WTC11 (cell line): ENCODE measurements around the gene SLC19A1. TPM values are rescaled to one million over a fixed set of nuclear protein-coding genes. Genes with fewer than 3 reads are reported as not detected.

ENCODE experiments used
- ATAC-seq: fragments of 200-7000 bp; cut with Tn5 transposase; 2 replicates; pipeline ENCODE4 v1.10.0; 2021; ENCODE audit warnings: mild to moderate bottlenecking, moderate library complexity
- CTCF ChIA-PET: fragments of 300-600 bp; sonication (Branson Sonifier 250); formaldehyde crosslinking; loops from one replicate; lab custom pipeline; 2021; ENCODE audit warnings: antibody characterized with exemption; lab: Charles Lee
- POLR2A ChIA-PET: fragments of 350-600 bp; sonication (Branson Sonifier 250); formaldehyde crosslinking; loops from one replicate; lab custom pipeline; 2021; ENCODE audit warnings: antibody characterized with exemption; lab: Charles Lee
- DNase-seq: peaks from one replicate; pipeline ENCODE4 v3.0.0; 2021; ENCODE audit warnings: low spot score
- H3K27ac Mint-ChIP-seq: 2 replicates; pipeline ENCODE4 v1.8.0; 2021; ENCODE audit warnings: mixed read lengths
- H3K27me3 Mint-ChIP-seq: 2 replicates; pipeline ENCODE4 v1.8.0; 2021; ENCODE audit warnings: low read depth, mild to moderate bottlenecking, moderate library complexity, mixed read lengths
- H3K36me3 Mint-ChIP-seq: 2 replicates; pipeline ENCODE4 v1.8.0; 2021; ENCODE audit warnings: mixed read lengths
- H3K4me1 Mint-ChIP-seq: 2 replicates; pipeline ENCODE4 v1.8.0; 2022; ENCODE audit warnings: mixed read lengths
- H3K4me3 Mint-ChIP-seq: 2 replicates; pipeline ENCODE4 v1.8.0; 2021; ENCODE audit warnings: mild to moderate bottlenecking, moderate library complexity, mixed read lengths
- H3K9me3 Mint-ChIP-seq: 2 replicates; pipeline ENCODE4 v1.8.0; 2021; ENCODE audit warnings: mixed read lengths
- ATF2 ChIP-seq: sonication (generic); formaldehyde crosslinking; IDR thresholded peaks from 2 replicates; pipeline ENCODE4 v1.8.1; 2022; ENCODE audit warnings: low read depth, missing genetic modification reagents, borderline replicate concordance
- ATF3 ChIP-seq: sonication (generic); formaldehyde crosslinking; conservative IDR thresholded peaks from 2 replicates; pipeline ENCODE4 v1.8.1; 2022; ENCODE audit warnings: mild to moderate bottlenecking, missing genetic modification reagents
- CBFB ChIP-seq: sonication (generic); formaldehyde crosslinking; IDR thresholded peaks from 2 replicates; pipeline ENCODE4 v1.8.1; 2022; ENCODE audit warnings: mild to moderate bottlenecking, low read depth, missing genetic modification reagents
- CDX4 ChIP-seq: fragments of 250-450 bp; sonication (Bioruptor Pico); IDR thresholded peaks from 2 replicates; pipeline ENCODE4 v1.9.0; 2021; ENCODE audit warnings: moderate library complexity, mild to moderate bottlenecking, inconsistent platforms, borderline replicate concordance
- FOXK1 ChIP-seq: sonication (generic); formaldehyde crosslinking; IDR thresholded peaks from 2 replicates; pipeline ENCODE4 v1.8.0; 2022; ENCODE audit warnings: mild to moderate bottlenecking, moderate library complexity, missing genetic modification reagents
- GTF2I ChIP-seq: fragments of 250-450 bp; sonication (Bioruptor Pico); conservative IDR thresholded peaks from 2 replicates; pipeline ENCODE4 v1.4.0; 2021; ENCODE audit warnings: mild to moderate bottlenecking
- KAT7 ChIP-seq: sonication (generic); formaldehyde crosslinking; IDR thresholded peaks from 2 replicates; pipeline ENCODE4 v1.8.1; 2023; ENCODE audit warnings: missing genetic modification reagents, mild to moderate bottlenecking, borderline replicate concordance
- NFYB ChIP-seq: sonication (generic); formaldehyde crosslinking; conservative IDR thresholded peaks from 2 replicates; pipeline ENCODE4 v1.8.0; 2022; ENCODE audit warnings: low read depth, missing genetic modification reagents
- NR3C1 ChIP-seq: sonication (generic); formaldehyde crosslinking; conservative IDR thresholded peaks from 2 replicates; pipeline ENCODE4 v1.8.1; 2023; ENCODE audit warnings: low read depth, mild to moderate bottlenecking, missing genetic modification reagents
- TEAD1 ChIP-seq: sonication (generic); formaldehyde crosslinking; IDR thresholded peaks from 2 replicates; pipeline ENCODE4 v1.8.0; 2022; ENCODE audit warnings: mild to moderate bottlenecking, missing genetic modification reagents
- TEAD4 ChIP-seq: sonication (generic); formaldehyde crosslinking; IDR thresholded peaks from 2 replicates; pipeline ENCODE4 v1.8.0; 2022; ENCODE audit warnings: mild to moderate bottlenecking, missing genetic modification reagents
- ZMAT4 ChIP-seq: fragments of 250-450 bp; sonication (Bioruptor Pico); IDR thresholded peaks from 2 replicates; pipeline ENCODE4 v1.9.0; 2021; ENCODE audit warnings: mild to moderate bottlenecking
- ZNF317 ChIP-seq: sonication (generic); formaldehyde crosslinking; IDR thresholded peaks from 2 replicates; pipeline ENCODE4 v1.8.1; 2023; ENCODE audit warnings: low read depth, mild to moderate bottlenecking, moderate library complexity, missing genetic modification reagents, borderline replicate concordance
- total RNA-seq: library from RNA; stranded (reverse); gene quantifications from 3 replicates; pipeline ENCODE4 v1.2.3, GENCODE V29; 2021
- TF ChIP-seq, protein P1 (sequence below): sonication (generic); formaldehyde crosslinking; IDR thresholded peaks from 2 replicates; pipeline ENCODE4 v1.8.1; 2022; ENCODE audit warnings: missing genetic modification reagents, borderline replicate concordance
- TF ChIP-seq, protein P2 (sequence below): sonication (generic); formaldehyde crosslinking; IDR thresholded peaks from 2 replicates; pipeline ENCODE4 v1.8.0; 2022; ENCODE audit warnings: mild to moderate bottlenecking, missing genetic modification reagents
- TF ChIP-seq, protein P3 (sequence below): fragments of 250-450 bp; sonication (Bioruptor Pico); IDR thresholded peaks from 2 replicates; pipeline ENCODE4 v1.9.0; 2021; ENCODE audit warnings: mild to moderate bottlenecking
- TF ChIP-seq, protein P4 (sequence below): sonication (generic); formaldehyde crosslinking; IDR thresholded peaks from 2 replicates; pipeline ENCODE4 v1.8.0; 2023; ENCODE audit warnings: missing genetic modification reagents, mild to moderate bottlenecking, borderline replicate concordance

SLC19A1 gene
- total RNA-seq, 1 experiment from 2014 or later = 29.8 TPM

DNA sequence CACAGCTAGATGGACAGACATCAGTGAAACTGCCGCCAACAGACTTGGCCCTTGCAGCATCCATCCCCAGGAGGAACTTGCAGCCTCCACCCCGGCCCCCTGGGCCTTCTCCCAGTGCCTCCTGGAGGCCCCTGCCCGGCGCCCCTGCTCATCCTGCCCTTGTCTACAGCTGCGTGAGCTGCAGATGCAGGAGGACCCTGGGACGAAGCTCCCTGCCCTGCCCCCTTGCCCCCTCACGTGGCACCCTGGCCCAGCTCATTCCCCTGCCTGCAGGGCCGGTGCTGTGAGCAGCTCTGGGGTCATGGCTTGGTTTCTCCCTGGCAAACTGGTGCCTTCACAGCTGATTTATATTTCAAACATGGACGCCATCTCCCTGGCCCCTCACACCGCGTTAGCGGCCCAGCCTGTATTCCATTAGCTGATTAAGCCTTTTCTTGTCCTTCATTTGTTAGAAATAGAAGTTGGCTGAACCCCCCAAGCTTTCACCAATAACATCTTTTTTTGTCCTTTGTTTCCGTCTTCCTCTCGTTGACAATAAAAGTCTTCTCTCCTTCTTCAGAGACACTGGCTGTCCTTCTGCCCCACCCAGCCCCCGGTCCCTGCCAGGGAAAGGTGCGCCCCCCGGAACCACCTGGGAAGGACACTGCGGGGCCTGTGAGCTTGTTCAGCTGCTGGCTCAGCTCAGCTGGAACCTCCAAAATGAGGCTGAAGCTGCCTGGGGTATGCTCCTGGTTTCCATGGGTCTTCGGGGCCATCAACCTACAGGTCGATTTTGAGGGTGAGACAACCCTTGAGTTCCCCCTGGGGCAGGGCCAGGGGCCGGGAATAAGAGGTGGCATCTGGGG is 34.0 kb upstream of the SLC19A1 start:
- Mint-ChIP-seq H3K27me3 (peaks cover 1% of the 10 kb centered on the region; the same call in 1 of the 2 replicates), H3K27ac (no peak overlapping the region), H3K4me3 (no peak overlapping the region), H3K9me3 (no peaks in the 10 kb centered on the region), H3K36me3 (no peaks in the 10 kb centered on the region), H3K4me1 (no peaks in the 10 kb centered on the region)
- CTCF ChIA-PET = interaction anchor here (0.8 to 6.4 kb wide), 3 partner anchors 16 to 20 kb away, joined by 3 to 41 read pairs (median 3); no protein-coding TSS in a partner anchor
- ATAC-seq = no peak
- POLR2A ChIA-PET = no interaction called here
- TF ChIP-seq ATF2 (CRISPR knock-in tag) = no peak
- TF ChIP-seq TEAD1 = no peak
- TF ChIP-seq KAT7 = no peak
- TF ChIP-seq, protein P1, sequence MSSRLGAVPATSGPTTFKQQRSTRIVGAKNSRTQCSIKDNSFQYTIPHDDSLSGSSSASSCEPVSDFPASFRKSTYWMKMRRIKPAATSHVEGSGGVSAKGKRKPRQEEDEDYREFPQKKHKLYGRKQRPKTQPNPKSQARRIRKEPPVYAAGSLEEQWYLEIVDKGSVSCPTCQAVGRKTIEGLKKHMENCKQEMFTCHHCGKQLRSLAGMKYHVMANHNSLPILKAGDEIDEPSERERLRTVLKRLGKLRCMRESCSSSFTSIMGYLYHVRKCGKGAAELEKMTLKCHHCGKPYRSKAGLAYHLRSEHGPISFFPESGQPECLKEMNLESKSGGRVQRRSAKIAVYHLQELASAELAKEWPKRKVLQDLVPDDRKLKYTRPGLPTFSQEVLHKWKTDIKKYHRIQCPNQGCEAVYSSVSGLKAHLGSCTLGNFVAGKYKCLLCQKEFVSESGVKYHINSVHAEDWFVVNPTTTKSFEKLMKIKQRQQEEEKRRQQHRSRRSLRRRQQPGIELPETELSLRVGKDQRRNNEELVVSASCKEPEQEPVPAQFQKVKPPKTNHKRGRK = no peak
- TF ChIP-seq GTF2I (CRISPR knock-in tag) = no peak
- no peak for TF ChIP-seq ZNF317 (CRISPR knock-in tag)
- TF ChIP-seq TEAD4 = no peak
- TF ChIP-seq, protein P2, sequence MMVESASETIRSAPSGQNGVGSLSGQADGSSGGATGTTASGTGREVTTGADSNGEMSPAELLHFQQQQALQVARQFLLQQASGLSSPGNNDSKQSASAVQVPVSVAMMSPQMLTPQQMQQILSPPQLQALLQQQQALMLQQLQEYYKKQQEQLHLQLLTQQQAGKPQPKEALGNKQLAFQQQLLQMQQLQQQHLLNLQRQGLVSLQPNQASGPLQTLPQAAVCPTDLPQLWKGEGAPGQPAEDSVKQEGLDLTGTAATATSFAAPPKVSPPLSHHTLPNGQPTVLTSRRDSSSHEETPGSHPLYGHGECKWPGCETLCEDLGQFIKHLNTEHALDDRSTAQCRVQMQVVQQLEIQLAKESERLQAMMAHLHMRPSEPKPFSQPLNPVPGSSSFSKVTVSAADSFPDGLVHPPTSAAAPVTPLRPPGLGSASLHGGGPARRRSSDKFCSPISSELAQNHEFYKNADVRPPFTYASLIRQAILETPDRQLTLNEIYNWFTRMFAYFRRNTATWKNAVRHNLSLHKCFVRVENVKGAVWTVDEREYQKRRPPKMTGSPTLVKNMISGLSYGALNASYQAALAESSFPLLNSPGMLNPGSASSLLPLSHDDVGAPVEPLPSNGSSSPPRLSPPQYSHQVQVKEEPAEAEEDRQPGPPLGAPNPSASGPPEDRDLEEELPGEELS (CRISPR knock-in tag) = no peak
- TF ChIP-seq FOXK1 (CRISPR knock-in tag) = no peak
- no peak for TF ChIP-seq ZMAT4 (CRISPR knock-in tag)
- peak; percentile 6 for DNase-seq

DNA sequence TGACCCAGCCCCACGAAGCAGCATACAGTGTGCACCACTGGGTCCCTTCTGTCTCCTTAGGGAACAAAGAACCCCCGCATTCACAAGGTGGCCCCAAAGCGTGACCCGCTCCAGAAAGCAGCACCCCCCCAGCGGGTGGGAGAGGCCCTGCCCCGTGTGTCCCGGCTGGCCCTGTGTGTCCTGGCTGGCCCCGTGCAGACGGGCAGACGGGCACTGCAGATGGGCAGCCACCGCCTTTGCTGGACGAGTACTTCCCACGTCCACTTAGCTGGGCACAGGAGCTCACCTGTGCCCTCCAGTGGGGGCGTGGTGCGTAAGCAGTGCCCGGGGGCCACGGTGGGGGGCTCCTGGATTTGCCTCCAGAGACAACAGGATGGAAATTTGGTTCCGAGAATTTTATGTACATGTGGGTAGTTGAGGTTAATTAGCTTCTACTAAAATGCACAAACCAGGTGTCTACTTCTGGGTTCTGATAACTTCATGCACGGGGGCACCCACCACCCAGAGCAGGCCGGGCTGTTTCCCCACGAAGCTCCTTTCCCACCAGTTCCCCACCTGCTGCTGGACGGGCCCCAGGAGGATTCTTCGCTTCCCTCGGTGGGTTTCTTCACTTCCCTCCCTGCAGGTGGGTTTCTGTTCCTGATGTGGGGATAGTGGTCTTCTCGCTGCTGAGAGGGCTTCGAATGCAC is 33.2 kb upstream of the SLC19A1 start:
- DNase-seq (peak; percentile 12), ATAC-seq (no peak)
- Mint-ChIP-seq H3K27ac (no peak overlapping the region), H3K4me3 (no peak overlapping the region), H3K27me3 (peaks cover 4% of the 10 kb centered on the region; the same call in 1 of the 2 replicates), H3K36me3 (no peaks in the 10 kb centered on the region), H3K4me1 (no peaks in the 10 kb centered on the region), H3K9me3 (no peaks in the 10 kb centered on the region)
- ChIA-PET CTCF (interaction anchor here (0.8 to 6.4 kb wide), 3 partner anchors 16 to 20 kb away, joined by 3 to 41 read pairs (median 3); no protein-coding TSS in a partner anchor), POLR2A (no interaction called here)
- TF ChIP-seq ATF3 (CRISPR knock-in tag) (no peak), CBFB (CRISPR knock-in tag) (no peak), GTF2I (CRISPR knock-in tag) (no peak), CDX4 (CRISPR knock-in tag) (no peak), NFYB (CRISPR knock-in tag) (no peak), NR3C1 (no peak)
- TF ChIP-seq, protein P3, sequence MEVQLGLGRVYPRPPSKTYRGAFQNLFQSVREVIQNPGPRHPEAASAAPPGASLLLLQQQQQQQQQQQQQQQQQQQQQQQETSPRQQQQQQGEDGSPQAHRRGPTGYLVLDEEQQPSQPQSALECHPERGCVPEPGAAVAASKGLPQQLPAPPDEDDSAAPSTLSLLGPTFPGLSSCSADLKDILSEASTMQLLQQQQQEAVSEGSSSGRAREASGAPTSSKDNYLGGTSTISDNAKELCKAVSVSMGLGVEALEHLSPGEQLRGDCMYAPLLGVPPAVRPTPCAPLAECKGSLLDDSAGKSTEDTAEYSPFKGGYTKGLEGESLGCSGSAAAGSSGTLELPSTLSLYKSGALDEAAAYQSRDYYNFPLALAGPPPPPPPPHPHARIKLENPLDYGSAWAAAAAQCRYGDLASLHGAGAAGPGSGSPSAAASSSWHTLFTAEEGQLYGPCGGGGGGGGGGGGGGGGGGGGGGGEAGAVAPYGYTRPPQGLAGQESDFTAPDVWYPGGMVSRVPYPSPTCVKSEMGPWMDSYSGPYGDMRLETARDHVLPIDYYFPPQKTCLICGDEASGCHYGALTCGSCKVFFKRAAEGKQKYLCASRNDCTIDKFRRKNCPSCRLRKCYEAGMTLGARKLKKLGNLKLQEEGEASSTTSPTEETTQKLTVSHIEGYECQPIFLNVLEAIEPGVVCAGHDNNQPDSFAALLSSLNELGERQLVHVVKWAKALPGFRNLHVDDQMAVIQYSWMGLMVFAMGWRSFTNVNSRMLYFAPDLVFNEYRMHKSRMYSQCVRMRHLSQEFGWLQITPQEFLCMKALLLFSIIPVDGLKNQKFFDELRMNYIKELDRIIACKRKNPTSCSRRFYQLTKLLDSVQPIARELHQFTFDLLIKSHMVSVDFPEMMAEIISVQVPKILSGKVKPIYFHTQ (CRISPR knock-in tag) = no peak
- TF ChIP-seq, protein P4, sequence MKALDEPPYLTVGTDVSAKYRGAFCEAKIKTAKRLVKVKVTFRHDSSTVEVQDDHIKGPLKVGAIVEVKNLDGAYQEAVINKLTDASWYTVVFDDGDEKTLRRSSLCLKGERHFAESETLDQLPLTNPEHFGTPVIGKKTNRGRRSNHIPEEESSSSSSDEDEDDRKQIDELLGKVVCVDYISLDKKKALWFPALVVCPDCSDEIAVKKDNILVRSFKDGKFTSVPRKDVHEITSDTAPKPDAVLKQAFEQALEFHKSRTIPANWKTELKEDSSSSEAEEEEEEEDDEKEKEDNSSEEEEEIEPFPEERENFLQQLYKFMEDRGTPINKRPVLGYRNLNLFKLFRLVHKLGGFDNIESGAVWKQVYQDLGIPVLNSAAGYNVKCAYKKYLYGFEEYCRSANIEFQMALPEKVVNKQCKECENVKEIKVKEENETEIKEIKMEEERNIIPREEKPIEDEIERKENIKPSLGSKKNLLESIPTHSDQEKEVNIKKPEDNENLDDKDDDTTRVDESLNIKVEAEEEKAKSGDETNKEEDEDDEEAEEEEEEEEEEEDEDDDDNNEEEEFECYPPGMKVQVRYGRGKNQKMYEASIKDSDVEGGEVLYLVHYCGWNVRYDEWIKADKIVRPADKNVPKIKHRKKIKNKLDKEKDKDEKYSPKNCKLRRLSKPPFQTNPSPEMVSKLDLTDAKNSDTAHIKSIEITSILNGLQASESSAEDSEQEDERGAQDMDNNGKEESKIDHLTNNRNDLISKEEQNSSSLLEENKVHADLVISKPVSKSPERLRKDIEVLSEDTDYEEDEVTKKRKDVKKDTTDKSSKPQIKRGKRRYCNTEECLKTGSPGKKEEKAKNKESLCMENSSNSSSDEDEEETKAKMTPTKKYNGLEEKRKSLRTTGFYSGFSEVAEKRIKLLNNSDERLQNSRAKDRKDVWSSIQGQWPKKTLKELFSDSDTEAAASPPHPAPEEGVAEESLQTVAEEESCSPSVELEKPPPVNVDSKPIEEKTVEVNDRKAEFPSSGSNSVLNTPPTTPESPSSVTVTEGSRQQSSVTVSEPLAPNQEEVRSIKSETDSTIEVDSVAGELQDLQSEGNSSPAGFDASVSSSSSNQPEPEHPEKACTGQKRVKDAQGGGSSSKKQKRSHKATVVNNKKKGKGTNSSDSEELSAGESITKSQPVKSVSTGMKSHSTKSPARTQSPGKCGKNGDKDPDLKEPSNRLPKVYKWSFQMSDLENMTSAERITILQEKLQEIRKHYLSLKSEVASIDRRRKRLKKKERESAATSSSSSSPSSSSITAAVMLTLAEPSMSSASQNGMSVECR (CRISPR knock-in tag) = no peak
